Astrocyte of the spinal cord (primary cell): ENCODE results near the gene UMPS.

Source experiments
- DNase-seq: peaks from one replicate; pipeline ENCODE4 v3.0.0; 2011; ENCODE audit warnings: low read depth, low spot score
- H3K4me3 ChIP-seq: 2 replicates; pipeline ENCODE4 v1.5.1; 2011; ENCODE audit warnings: low read depth, mild to moderate bottlenecking, low read length, moderate library complexity
- CTCF ChIP-seq: IDR thresholded peaks from 2 replicates; pipeline ENCODE4 v1.5.1; 2012; ENCODE audit warnings: low read depth, mild to moderate bottlenecking, low read length, inconsistent platforms
- in situ Hi-C: cut with HindIII; loops from 2 replicates; pipeline ENCODE4 v1.10.0; 2017; ENCODE audit warnings: low sequenced_read_pairs

Gene UMPS

DNA sequence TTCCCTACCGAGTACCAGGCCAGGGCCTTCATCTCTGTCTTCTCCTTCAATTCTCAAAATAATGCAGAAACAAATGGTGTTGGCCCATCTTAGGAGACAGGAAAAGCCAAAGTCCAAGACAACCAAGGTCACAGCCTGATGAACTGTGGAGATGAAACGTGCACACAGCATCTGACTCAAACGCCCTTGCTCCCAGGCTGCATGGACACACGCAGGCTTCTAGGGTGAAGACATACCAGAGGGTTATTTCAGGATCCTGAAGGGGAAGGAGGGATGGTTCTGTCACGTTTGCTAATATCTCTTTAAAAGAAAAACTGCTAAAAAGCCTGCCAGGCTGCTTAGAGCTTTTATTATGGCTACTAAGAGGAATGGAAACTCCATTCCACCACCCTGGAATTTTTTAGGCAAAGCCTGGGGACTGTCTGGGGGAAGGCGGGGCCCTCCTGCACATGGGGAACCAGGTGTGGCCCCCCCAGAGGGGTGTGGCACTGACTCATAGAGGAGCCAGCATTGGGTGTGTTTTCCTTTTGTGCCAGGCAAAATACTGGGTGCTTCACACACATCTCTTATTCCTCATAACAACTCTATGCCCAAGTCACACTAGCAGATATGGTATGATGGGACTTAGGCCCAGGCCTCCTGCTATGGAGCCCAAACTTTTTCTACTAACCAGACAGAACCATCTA is 62.9 kb downstream of the UMPS start:
- H3K4me3 ChIP-seq, result no peak overlapping the region
- no peak for TF ChIP-seq CTCF
- in situ Hi-C loops, result no loop called here
- no peak for DNase-seq

DNA sequence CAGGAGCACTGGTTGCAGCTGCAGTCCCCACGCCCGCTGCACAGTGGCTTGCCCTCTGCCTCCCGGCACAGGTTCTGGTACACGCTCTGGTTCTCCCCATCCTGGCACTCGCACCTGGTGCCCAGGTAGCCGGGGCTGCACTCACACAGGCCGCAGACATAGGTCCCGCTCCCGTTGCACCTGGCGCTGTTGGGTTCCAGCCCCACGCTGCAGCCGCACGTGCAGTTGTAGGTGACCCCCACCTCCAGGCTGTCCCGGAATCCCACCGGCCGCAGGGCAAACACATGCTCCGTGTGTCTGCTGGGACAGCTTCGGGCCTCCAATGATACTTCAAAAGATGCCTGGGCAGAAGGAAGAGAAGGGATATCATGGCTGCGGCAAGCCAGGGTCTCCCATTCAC is 66.2 kb downstream of the UMPS start:
- no peak for TF ChIP-seq CTCF
- DNase-seq, result no peak
- in situ Hi-C loops, result no loop called here
- no peak overlapping the region for H3K4me3 ChIP-seq

- no peak overlapping the region for H3K4me3 ChIP-seq
- no peak for TF ChIP-seq CTCF
- DNase-seq, result no peak
- in situ Hi-C loops, result no loop called here
Measured at GRCh38 chr3:124797426-124797945, 67.2 kb downstream of the UMPS start.
